HG03280 (cell line): Measurements from ENCODE around the gene MTUS2.

Experiments
- ATAC-seq: cut with Tn5 transposase; IDR thresholded peaks from one replicate; pipeline ENCODE4 v1.9.1; 2021; ENCODE audit warnings: mild to moderate bottlenecking, moderate library complexity; ENCODE audit not compliant: unreplicated experiment

Gene MTUS2

GRCh38 chr13:29499506-29500165, 679.5 kb downstream of the MTUS2 start:
- no peak for ATAC-seq

DNA sequence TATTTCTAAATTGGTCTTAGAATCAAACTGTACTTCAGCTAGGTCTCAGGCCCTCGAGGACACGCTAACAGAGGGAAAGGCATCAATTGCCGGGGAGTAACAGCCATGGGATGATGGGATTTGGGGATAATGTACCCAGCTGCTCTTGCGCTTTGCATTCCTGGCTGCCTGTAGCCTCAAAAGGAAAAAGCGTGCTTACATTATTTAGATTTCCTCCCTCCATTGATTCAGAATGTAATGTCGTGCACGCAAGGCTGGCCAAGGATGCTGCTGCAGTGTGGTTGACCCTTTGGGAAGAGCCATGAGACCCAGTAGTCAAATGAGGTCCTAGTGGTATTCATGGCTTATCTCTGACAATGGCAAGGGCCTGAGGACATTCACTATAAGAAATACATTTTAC, 680.2 kb downstream of the MTUS2 start:
- ATAC-seq, result no peak

DNA sequence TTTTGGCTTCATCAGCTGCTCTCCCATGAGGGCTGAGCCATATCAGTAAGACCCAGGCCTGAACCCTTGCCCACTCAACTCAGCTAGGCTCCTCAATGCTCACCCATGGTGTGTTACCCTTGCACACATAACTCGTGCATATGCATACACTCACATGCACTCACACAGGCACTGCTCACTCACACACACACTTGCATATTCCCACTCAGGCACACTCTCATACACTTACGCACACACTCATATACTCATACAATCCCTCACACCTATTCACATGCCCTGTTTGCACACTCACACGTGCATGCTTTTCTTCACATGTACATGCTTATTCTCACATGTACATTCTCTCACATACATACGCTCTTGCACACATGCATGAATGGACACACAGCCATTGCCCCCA, 681.5 kb downstream of the MTUS2 start:
- ATAC-seq, result no peak

- ATAC-seq, result no peak
Measured at GRCh38 chr13:29502391-29503008, 682.4 kb downstream of the MTUS2 start.

DNA sequence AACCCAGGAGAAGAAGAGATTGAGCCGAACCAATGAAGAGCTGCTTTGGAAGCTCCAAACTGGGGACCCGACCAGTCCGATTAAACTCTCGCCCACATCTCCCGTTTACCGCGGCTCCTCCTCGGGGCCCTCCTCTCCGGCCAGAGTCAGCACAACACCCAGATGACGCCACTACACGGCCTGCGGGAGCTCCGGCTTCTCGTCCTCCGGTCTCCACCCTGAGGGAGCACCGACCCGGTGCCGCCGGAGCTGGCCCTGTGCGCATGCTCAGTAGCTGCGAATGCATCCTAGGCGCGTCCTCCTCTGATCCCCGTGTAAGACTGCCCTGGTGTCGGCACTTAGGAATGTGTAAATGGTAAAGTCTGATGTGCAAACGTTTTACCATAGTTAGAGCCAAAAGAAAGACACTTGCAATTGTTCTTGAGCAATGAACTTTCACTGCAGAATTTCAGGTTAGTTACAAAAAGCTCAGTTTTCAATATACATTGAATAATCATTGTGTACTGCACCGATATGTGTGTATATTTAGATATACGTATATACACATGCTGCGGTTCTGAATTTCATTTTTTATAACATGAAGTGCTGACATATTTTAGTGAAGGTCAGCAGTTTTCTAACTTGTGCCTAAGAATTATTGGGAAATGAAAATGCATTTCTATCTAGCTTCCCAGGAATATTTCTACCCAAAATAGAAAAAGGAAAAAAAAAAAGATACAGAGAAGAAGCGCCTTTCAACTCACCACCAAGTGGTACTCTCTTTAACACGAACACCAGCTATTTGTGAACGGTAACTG, 683.1 kb downstream of the MTUS2 start:
- no peak for ATAC-seq

- ATAC-seq, result no peak
Measured at GRCh38 chr13:29504691-29505090, 684.6 kb downstream of the MTUS2 start.

DNA sequence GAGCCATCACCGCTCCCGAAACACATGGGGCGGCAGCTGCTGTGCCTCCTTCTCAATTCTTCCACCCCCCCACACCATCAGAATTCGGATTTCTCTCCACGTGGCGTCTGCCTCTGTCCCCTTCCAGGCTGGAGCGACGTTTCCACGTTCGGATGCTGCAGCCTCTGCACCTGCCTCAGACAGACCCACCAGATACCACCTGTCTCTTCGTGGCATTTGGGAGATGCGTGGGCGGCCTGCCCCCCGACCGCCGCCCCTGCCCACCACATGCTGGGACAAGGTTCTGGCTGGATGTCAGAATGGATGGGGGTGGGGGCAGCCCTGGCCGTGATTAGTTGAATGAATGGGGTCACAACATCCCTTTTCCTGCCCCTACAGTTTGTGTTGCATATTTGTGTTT, 685.4 kb downstream of the MTUS2 start:
- ATAC-seq, result no peak

GRCh38 chr13:29505950-29506349, 685.8 kb downstream of the MTUS2 start:
- no peak for ATAC-seq

DNA sequence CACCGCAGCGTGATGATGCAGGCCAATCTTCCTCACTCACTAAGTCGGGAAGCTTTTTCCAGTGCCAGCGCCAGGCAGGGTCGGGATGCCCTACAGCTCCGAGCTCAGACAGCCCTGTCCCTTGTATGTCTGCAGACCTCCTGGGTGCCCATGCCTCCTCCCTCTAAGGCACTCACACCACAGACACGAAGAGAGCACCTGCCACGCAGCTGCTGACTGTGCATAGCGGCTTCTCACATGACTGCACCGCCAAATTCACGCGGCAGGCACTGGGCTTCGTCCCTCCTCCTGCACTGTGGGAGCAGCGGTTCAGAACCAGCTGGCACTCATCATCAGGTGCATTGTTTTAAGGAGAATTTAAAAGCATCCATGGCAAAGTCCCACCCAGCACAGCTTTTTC, 687.2 kb downstream of the MTUS2 start:
- ATAC-seq, result no peak

GRCh38 chr13:29508130-29508875, 688.2 kb downstream of the MTUS2 start:
- peak; percentile 53 for ATAC-seq

DNA sequence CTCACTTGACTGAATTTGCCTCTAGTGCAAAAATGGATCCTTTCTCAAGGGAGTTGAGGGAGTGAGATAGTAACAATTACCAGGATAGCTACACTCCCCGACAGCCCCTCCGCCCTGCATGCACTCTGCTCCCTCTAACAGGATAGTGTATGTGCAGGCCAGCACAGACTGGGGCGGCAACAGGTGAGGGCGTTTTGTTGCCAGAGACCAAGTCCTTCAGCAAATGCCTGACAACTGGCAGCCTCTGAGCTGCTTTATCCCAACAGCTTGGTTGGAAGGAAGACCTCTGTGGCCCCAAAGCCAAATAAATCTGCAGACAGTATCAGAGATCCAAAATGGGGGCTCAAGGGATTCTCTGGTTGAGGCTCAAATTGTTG, 688.7 kb downstream of the MTUS2 start:
- ATAC-seq, result no peak

DNA sequence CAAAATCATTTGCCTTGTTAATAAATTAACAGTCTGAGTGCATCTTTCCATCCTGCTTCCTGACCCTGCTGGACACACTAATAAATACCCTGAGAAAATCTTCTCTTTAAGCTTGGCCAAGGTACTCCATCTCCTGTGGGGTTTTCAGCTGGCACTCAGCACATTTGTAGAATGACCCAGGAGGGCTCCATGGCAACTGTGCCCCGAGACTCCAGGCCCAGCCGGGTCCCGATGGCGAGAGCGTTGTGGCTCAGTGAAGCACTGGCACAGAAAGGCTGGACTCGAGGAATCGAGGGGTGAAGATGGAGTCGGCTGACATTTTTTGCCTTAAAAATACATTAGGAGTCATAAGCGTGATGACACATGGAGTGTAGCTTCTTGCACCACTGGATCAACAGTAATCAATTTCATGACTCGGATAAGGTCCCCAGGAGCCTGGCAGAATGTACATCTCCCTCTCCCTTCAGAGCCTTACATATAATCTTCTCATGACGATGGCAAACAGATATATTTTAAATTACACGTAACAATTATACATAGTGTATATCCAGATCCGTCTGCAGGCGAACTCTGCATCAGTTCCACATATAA, 690.0 kb downstream of the MTUS2 start:
- no peak for ATAC-seq

DNA sequence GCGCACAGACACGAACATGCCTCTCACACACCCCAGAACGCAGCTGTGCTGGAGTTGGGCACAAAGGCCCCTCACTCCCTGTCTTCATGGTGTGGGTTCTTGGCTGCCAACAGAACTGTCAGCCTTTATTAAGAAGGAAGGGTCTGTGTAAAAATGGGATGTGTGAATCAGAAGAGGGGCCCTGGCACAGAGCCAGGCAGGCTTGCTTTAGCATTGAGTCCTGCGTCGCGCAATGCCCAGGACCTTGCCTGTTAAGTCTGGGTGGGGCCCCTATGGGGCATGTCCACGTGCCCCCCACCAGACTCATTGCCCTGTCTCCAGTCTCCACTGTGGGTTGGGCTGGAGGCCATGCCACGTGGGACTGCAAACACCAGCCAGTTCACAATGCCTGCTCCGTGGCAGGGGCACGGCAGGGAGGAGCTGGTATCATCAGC, 690.5 kb downstream of the MTUS2 start:
- ATAC-seq, result no peak

- no peak for ATAC-seq
Measured at GRCh38 chr13:29511106-29511796, 691.1 kb downstream of the MTUS2 start.

GRCh38 chr13:29511980-29512379, 691.8 kb downstream of the MTUS2 start:
- ATAC-seq, result no peak

DNA sequence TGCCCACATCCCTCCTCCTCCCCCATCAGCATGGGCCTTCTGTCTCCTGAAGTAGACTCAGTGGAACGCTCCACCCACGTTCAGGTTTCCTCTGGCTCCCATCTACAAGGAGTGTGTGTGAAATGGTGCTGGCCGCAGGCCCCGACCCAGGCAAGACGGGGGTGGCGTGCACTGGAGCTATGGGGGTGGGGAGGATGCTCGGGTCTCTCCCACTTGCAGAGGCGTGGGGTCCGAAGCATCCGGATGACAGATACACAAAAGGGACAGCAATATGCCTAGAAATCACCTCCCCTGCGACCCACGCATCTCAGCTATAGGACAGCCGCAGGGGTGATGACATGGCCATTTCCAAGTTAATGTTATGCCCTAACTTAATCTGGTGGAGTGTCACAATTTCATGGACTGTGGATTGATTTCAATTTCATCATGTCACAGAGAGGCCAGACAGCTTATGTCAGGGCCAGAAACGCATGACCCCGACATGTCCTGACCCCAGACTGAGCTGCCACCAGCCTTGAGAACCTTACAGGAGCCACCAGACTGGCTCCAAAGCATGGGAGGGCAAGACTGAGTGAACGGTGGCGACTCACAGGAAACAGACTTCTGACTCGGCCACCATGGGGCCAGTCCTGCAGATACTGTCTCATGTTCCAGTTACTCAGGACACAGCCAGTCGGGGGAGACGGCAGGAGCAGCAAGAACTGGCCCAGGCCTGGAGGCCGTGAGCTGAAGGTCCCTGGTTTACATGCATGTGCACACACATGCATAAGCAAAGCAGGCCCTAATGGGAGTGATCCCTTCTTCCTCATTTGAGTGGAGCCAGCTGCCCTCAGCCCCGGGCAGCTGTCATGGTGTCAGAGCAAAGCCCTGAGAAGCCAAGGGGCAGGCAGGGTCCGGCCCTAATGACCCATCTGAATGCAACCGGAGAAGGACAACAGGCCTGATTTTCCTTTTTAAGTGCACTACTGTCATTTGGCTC, 693.2 kb downstream of the MTUS2 start:
- ATAC-seq, result no peak

DNA sequence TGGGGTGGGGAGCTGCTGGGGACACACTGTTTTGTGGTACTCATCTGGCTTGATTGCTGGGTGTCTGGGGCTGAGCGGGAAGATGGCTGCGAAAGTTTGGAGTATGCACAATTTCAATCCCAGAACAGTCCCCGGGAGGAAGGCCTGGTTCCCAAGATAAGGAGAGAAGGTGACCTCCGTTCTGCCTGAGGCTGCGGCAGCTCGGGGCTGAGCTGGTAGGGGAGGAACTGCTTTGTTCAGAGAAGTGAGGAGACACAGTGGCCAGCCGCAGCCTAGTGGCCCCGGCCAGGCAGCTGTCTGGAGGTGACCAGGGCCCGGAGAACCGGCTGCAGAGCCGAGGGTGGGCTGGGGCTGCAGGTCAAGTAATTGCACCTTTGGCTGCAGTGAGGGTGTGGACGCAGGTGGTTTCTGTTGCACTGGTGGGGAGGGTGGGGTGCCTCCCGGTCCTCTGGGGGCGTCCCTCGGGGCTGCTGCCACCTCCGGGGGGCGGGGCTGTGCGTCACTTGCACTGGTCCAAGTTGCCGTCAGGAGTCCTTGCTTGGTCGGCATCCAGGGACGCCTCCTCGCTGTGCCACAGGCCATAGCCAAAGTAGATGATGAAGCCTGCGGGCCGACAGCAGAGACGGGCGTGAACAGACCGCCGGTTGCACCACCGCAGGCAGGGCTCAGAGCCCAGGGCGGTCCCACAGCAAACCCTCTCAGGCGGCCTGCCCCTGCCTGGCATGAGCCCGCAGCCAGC, 694.0 kb downstream of the MTUS2 start:
- no peak for ATAC-seq

GRCh38 chr13:29514720-29515310, 694.7 kb downstream of the MTUS2 start:
- ATAC-seq, result no peak
